HG03064 (cell line): ENCODE data around the gene WDR31.
A peak's percentile ranks its signal among the peaks of the same experiment; 100 is the strongest.
"Not testable (repeated sequence)": the region's sequence is repeated elsewhere in the genome, so short reads cannot be mapped to it uniquely, and the experiment has no call there.

Source experiments
- ATAC-seq: cut with Tn5 transposase; IDR thresholded peaks from one replicate; pipeline ENCODE4 v1.9.1; 2021; ENCODE audit warnings: low read depth; ENCODE audit not compliant: unreplicated experiment

WDR31 gene

DNA sequence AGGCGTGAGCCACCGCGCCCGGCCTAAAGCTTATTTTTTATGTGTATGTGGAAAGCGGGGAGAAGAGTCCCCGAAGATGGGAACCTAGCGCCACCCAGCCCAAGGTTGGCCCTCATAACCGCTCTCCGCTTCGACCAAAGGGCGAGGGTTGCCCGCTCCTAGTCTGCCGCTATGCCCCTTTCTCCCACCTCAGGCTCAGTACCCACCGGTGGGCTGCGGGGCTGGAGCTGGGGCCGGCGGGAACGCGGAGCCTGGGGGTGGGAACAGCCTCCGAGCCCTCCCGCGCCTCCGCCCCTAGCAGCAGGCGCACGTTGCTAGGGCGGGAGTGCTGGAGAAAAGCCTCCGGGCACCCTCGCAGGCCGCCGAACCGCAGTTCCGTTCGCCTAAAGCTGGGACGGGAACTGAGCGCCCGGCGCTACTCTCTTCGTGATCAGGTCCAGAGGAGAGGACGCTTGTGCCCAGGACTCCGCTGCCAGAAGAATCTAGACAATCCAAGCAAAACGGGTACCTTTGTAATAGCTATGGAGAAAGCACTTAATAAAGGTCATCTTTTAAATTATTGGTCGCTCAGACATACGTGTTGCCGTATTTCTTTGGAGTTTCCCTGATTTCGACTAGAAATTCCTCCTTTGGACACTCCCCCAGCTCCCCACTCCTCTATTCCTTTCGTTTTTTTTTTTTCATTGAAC is at the start of gene WDR31:
TSS of gene WDR31 (minus strand) at position 265 of the 689 bp plus-strand sequence. CDS start 8,253 bp downstream, outside the sequence.
- peak; percentile 98 for ATAC-seq

DNA sequence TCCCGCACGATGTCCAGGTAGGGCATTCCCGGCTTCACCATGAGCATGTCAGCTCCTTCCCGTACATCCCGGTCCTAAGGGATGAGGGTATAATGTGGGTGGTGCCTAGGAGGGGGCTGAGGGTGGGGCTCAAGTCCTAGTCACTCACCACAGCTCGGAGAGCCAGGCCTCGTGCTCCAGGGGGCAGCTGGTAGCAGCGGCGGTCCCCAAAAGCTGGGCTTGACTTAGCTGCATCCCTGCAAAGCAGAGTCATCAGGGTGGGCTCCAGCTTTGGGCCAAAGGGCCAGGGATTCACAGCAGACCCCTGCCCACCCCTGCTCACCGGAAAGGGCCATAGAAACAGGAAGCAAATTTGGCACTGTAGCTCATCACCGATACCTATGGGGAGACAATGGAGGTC is 49.4 kb upstream of the WDR31 start:
- ATAC-seq, result no peak

DNA sequence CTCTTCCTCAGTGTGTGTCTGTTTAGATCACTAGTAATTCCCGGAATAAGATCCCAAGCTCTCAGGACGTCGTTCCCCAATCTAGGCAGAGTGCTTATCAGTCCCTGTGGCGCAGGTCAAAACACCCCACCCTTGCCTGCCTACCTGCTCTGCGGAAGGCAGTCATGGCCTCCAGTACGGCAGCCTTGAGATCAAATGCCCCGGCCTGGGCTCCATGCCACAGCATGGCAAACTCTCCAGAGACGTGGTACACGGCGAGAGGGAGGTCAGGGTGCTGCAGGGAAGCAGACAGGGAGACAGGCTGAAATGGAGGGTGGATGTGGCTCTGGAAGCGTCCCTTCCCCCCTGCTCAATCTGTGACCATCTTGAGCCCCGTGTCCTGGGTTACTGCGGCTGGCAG is 48.8 kb upstream of the WDR31 start:
- ATAC-seq, result no peak

DNA sequence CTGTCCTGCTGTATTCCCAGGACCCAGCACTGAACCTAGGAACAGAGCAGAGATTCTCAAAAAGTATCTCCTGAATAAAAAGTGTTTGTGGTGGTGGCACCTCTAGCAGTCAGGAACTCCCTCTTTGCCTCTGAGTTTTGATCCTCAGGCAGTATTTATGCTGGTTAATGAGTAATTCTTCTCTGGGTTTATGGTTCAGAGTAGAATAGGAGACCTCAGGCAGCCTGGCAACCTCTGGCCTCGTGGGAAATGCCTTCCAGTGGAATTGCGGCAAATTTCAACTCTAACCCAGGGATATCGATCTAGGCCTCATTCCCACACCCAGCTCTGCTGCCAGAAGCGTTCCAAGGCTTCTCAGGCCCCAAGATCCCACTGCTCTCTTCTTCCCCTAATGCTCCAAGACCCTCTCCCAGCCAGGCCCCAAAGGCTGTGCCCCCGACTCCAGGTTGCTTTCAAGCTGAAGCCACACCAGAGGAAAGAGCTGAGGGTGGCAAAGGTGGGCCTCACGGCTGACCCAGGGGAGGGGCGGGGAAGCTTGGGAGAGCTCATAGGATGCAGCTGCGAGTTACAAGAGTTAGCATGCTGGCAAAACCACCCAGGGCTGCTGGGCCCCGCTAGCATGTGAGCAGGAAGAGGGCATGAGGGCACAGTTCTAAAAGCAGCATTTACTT is 47.6 kb upstream of the WDR31 start:
- ATAC-seq, result no peak

DNA sequence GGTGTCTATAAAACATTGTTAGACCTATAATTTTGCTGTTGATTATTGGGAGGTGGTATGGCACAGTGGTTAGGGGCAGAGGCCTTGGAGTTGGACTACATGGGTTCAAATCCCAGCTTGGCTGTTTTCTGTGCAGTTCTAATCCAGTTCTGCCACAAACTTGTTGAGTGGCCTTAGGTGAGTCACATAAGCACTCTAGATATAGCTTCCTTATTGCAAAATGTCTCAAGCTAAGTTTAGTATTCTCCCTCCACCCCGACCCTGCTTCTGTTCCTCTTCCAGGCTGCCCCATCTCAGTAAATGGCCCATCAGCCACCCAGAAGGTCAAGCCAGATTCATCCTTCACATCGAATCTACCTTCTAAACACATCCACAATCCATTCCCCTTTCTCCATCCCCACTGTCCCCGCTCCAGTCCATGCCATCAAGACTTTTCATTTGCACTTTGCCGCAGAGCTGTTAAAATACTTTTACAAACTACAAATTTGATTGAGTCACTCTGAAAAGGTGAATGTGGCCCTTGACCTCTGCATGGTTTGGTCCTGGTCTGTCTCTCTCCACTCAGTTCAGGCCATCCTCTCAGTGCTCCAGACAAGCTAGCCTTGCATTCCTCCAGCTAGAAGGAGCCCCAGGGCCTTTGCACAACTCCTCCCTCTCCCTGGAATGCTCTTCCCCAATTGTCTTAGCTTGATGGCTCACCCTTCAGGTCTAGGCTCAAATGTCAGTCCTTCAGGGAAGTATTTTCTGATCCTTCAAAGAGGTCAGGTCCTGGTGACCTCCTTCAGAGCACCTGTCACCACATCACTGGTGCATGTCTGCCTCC is 46.7 kb upstream of the WDR31 start:
- ATAC-seq, result no peak

DNA sequence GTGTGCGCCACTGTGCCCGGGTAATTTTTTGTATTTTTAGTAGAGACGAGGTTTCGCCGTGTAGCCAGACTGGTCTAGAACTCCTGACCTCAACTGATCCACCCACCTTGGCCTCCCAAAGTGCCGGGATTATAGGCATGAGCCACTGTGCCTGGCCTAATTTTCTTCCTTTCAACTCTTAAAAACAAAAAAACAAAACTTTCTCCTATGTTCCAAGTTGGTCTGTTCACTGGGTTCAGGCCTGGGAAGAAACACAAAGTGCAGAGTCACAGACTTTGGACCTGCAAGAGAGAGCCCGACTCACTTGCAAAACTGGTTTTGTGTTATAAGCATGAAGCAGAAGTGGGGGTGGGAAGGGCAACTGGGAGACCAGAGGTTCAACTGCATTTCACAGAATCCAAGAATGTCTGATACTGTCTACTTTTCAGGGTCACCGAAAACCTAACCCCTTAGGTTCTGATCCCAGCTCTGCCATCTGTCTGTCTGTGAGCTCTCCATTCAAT is 41.9 kb upstream of the WDR31 start:
- no peak for ATAC-seq

DNA sequence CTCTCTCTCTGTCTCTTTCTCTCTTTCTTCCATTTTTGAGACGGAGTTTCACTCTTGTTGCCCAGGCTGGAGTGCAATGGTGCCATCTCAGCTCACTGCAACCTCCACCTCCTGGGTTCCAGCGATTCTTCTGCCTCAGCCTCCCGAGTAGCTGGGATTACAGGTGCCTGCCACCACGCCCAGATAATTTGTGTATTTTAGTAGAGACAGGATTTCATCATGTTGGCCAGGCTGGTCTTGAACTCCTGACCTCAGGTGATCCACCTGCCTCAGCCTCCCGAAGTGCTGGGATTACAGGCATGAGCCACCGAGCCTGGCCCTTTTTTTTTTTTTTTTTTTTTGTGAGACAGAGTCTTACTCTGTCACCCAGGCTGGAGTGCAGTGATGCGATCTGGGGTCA is 41.4 kb upstream of the WDR31 start:
- not testable (repeated sequence) for ATAC-seq

DNA sequence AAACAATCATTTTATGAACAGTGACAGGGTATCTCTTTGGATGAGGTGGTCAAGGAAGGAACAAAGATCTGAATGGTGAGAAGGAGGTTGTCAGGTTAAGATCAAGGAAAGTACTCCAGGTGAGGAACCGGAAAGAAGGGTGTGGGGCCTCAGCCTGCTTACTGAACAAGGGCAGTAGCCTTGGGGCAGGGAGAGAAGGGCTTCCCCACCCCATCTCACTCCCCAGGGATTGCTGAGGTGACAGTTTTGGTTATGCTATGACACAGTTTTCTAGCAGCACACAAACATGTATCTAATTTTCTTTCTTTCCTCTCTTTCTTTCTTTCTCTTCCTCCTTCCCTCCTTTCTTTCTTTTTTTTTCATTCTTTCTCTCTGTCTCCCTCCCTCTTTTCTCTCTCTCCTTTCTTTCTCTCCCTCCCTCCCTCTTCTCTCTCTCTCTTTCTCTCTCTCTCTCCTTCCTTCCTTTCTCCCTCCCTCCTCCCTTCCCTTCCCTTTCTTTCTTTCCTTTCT is 40.8 kb upstream of the WDR31 start:
- peak; percentile 62 for ATAC-seq

DNA sequence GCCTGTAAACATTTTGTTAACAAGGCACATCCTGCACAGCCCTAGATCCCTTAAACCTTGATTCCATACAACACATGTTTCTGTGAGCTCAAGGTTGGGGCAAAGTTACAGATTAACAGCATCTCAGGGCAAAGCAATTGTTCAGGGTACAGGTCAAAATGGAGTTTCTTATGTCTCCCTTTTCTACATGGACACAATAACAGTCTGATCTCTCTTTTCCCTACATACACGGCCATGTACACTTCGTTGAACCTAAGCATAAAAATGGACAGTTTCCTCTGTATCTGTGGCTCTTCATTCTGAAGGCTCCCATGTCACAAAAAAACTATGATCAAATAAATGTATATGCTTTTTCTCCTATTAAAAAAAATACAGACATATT is 39.7 kb upstream of the WDR31 start:
- not testable (repeated sequence) for ATAC-seq

DNA sequence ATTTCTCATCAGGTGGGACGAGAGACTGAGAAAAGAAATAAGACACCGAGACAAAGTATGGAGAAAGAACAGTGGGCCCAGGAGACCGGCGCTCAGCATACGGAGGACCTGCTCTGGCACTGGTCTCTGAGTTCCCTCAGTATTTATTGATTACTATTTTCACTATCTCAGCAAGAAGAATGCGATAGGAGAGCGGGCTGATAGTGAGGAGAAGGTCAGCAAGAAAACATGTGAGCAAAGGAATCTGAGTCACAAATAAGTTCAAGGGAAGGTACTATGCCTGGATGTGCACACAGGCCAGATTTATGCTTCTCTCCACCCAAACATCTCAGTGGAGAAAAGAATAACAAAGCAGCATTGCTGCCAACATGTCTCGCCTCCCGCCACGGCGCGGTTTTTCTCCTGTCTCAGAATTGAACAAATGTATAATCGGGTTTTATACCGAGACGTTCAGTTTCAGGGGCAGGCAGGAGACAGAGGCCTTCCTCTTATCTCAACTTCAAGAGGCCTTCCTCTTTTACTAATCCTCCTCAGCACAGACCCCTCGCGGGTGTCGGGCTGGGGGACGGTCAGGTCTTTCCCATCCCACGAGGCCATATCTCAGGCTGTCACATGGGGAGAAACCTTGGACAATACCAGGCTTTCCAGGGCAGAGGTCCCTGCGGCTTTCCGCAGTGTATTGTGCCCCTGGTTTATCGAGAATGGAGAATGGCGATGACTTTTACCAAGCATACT is 39.2 kb upstream of the WDR31 start:
- ATAC-seq, result not testable (repeated sequence)

DNA sequence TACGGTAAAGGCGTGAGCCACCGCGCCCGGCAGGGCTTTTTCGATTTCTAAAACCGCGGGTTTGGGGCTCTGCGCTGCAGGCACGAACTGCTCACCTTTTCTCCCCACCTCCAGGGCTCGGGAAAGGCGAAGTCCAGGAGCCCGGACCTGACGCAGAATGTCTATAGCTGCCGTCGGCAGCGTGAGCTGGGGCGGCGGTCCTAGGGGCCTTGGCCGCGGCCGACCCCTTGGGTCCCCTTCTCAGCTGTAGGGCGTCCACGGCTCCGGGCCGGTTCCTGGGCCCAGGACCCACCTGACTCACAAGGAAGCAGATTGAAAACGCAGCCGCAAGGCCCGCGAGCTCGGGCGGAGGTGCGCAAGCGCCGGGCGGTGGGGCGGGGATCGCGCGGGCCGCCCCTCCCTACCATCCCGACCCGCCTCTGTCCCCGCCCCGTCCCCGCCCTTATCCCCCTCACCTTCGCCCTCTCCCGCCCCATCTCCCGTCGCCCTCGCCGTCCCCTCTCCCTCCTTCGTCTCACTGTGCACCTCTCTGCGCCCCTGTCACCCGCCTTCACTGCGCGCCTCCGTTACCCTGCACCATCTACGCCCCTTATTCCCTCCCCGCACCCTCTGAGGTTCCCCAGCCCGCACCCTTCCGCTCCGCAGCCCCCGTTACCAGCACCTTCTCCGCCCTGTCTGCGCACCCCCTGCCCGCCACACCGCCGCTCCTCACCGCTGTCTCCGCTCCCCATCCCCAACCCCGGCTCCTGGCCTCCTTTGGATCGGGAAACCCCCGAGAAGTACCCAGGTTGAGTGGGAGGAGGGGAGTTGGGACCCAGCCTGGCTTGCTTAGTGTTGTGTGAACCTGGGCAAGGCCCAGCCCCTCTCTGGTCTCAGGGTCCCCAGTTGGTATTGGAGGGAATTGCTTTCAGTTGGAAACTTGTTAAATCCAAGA is 36.8 kb upstream of the WDR31 start, which contains the start of gene HDHD3:
TSS of gene HDHD3 (minus strand) at position 353 of the 934 bp plus-strand sequence. CDS start 2,632 bp downstream, outside the sequence.
- peak; percentile 62 for ATAC-seq

DNA sequence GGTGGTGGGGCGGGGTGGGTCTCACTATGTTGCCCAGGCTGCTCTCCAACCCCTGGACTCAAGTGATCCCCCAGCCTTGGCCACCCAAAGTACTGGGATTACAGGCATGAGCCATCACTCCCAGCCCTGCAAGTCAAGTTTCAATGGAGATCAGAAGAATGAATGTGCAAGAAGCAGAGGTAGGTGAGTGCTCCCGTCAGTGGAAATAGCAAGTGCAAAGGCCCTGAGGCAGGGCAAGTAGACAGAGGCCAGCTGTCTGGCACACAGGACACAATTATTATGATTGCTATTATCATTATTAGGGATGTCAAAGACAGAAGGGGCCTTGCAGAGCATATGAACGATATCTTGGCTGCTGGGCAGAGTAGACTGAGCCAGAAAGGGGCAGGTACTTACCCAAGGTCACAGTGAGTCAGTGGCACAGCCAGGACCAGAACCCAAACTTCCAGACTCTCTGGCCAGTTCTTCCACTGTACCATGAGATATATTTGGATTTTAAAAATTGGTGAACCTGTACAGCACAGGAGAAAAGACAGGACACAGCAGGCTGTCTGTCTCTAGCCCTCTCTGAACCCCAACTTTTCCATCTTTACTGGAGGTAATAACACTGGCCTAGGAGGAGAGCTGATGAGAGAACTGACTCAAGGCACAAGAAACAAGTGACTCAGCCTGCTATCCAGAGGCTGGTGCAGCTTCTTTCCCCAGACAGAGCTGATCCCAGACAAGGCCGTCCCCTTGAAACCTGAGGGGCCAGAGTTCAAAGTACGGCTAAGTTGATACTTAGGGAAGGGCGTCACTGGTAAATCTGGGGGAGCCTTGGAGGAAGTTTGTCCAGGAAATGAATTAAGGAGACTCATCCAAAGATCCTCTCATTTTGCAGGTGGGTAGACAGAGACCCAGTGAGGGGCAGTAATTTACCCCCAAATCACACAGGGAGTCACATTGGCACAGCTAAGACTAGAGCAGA is 35.3 kb upstream of the WDR31 start:
- ATAC-seq, result no peak

DNA sequence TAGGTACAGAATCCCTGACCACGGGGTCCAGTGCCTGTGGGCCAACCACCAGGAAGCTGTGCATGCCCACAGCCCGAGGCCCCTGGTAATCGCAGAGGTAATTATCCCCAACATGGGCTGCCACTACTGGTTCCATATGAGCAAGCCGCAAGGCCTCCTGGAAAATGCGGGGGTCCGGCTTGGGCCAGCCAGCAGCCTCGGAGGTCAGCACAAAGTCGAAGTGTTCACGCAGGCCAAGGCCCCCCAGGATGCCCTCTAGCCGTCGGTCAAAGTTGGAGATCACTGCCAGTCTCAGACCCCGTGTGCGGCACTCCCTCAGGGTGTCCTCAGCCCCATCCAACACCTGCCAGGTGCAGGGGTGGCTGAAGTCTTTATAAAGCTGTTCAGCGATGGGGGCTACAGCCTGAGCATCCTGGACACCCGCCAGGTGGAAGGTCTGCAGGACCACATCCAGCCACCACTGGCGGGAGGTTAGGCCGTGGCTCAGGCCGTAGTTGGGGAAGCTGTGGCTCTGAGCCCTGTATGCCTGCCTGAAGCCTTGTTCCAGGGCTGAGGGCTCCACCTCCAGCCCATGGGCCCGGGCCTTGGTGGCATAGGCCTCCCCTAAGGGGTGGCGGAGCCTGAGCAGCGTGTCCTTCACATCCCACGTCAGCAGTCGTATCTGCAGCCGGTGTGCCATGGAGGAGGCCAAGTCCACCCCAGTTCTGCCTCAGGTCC is 33.8 kb upstream of the WDR31 start:
- no peak for ATAC-seq

DNA sequence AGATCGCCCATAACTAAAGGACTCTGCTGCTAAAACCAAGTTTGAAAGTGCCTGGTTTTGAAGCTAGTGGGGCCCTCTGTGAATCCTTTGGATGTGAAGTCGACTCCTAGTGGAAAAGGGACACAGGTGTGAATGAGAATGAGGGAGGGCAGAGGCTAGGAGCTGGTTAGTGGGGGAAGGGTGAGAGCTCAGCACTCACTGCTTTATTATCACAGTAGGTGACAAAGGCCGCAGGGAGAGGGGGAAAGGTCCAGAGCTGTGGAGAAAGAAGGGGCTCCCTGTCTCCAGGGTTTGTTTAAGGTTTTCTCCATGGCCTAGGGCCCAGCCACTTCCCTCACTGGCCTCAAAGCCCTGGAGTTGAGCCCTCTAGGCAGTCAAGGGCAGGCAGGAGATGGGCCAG is 33.2 kb upstream of the WDR31 start:
- no peak for ATAC-seq

DNA sequence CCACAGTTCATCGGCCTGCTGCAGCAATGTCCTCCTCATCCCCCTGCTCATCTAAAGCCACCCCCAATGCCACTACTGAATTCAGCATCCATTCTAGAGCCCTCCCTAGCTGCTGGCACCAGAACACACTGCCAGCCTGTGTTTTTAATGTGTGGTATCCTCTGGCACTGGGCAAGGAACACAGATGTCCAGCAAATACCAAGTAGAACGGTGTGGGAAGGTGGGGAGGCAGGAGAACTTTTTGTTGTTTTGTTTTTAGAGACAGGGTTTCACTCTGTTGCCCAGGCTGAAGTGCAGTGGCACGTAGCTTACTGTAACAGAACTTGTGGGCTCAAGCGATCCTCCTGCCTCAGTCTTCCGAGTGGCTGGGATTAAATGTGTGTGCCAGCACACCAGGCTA is 32.0 kb upstream of the WDR31 start:
- ATAC-seq, result no peak

DNA sequence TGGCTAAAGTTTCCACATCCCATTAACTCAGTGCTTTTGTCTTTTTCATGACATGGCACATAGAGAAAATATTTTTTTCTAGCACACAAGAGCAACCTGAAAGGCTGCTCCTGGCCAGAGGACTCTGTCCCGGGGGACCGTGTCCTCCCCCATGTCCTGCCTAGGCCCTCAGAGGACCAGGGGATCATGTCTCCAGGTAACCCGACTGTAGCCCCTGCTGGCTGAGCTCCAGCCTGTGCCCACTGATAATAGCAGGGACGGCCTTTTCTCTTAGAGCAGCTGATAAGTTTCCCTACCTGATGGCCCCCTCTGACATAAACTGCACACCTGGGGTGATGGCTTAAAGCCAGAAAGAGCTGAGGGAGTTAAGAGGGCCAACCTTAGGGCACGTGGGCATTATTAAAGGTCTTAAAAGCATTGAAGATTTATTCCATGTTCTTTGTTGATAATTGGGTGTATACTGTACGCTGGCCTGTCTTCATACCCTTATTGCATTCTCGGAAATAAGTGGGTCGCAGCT is 30.8 kb upstream of the WDR31 start:
- no peak for ATAC-seq

DNA sequence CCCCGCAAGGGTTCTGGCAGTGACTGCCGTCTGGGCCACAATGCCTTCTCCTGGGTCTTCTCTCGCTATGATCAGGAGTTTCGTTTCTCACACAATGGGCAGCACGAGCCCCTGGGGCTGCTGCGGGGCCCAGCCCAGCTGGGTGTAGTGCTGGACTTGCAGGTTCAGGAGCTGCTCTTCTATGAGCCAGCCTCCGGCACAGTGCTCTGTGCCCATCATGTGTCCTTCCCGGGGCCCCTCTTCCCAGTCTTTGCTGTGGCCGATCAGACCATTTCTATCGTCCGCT is 29.7 kb upstream of the WDR31 start:
- ATAC-seq, result no peak
